Tibial artery (tissue), 4 donors: ENCODE measurements around the gene MYPOP.

Experiments
- DNase-seq, 2 donors: peaks; one replicate each; pipeline ENCODE4 v3.0.0-alpha.2; 2019
- H3K27ac ChIP-seq, 2 donors: fragments of 200-600 bp; sonication (generic) in 1 of 2; 1 replicate in 1 of 2; 2 replicates in 1 of 2; pipeline ENCODE4 v1.5.1; 2018 to 2019; ENCODE audit warnings: mild to moderate bottlenecking in 1 of 2
- H3K27me3 ChIP-seq, 2 donors: fragments of 200-600 bp; sonication (generic) in 1 of 2; one replicate each; pipeline versions ENCODE4 v1.5.1 to v1.6.0; 2016 to 2019
- H3K36me3 ChIP-seq, 3 donors: fragments of 200-600 bp; sonication (generic) in 2 of 3; one replicate each; pipeline ENCODE4 v1.5.1; 2016 to 2019; ENCODE audit warnings: mild to moderate bottlenecking in 2 of 3
- H3K4me1 ChIP-seq, 4 donors: fragments of 200-600 bp; sonication (generic) in 2 of 4; 1 replicate in 3 of 4; 2 replicates in 1 of 4; pipeline ENCODE4 v1.5.1; 2016 to 2019
- H3K4me3 ChIP-seq, 2 donors: fragments of 200-600 bp; sonication (generic) in 1 of 2; 1 replicate in 1 of 2; 2 replicates in 1 of 2; pipeline ENCODE4 v1.5.1; 2018 to 2019; ENCODE audit warnings: mild to moderate bottlenecking in 2 of 2
- H3K9me3 ChIP-seq, 3 donors: fragments of 200-600 bp; sonication (generic) in 1 of 3; one replicate each; pipeline ENCODE4 v1.5.1; 2016 to 2019
- CTCF ChIP-seq, 2 experiments: fragments of 200-600 bp in 1 of 2; fragments of 450-650 bp in 1 of 2; IDR thresholded peaks; one replicate each; pipeline ENCODE4 v1.5.1; 2017 to 2019; ENCODE audit warnings: antibody characterized with exemption in 2 of 2, mild to moderate bottlenecking in 1 of 2, moderate library complexity in 1 of 2
- intact Hi-C: fragments of 100-400 bp; cut with DNase I; formaldehyde crosslinking; loops from one replicate; pipeline ENCODE4 v1.15.0; 2023; ENCODE audit warnings: low total_unique reads

MYPOP gene

GRCh38 chr19:45884682-45885555 is 17.5 kb downstream of the MYPOP start:
- Histone ChIP-seq H3K27ac (peak overlapping the region; percentile 81 to 84), H3K4me1 (peaks cover 3 to 45% (median 38%) of the 10 kb centered on the region in 4 donors), H3K4me3 (peak overlapping the region; percentile 75 to 90), H3K9me3 (no peaks in the 10 kb centered on the region), H3K36me3 (peaks cover 5 to 15% (median 14%) of the 10 kb centered on the region in 3 donors), H3K27me3 (no peaks in the 10 kb centered on the region)
- TF ChIP-seq CTCF (IDR thresholded peaks at IDR 0.05) = no peak
- intact Hi-C loops = loop anchor here (5.0 to 10.0 kb wide), 2 partner anchors 68 to 130 kb away; partner anchors contain the start of gene RSPH6A
- DNase-seq = no peak

GRCh38 chr19:45883881-45884681 is 18.3 kb downstream of the MYPOP start:
- H3K36me3 ChIP-seq = peaks cover 5 to 14% (median 13%) of the 10 kb centered on the region in 3 donors
- peak overlapping the region in 1 of 2 donors; percentile 90 for H3K4me3 ChIP-seq
- no peak overlapping the region for H3K27ac ChIP-seq
- H3K4me1 ChIP-seq = peaks cover 3 to 45% (median 38%) of the 10 kb centered on the region in 4 donors
- intact Hi-C loops = loop anchor here (5.0 to 10.0 kb wide), 2 partner anchors 67 to 131 kb away; partner anchors contain the start of gene RSPH6A
- no peaks in the 10 kb centered on the region for H3K9me3 ChIP-seq
- no peak for TF ChIP-seq CTCF (IDR thresholded peaks at IDR 0.05)
- no peaks in the 10 kb centered on the region for H3K27me3 ChIP-seq
- no peak for DNase-seq

GRCh38 chr19:45883586-45883880 is 18.9 kb downstream of the MYPOP start:
- no peak for DNase-seq
- intact Hi-C loops = loop anchor here (5.0 to 10.0 kb wide), 2 partner anchors 66 to 131 kb away; partner anchors contain the start of gene RSPH6A
- no peaks in the 10 kb centered on the region for H3K27me3 ChIP-seq
- H3K4me3 ChIP-seq = peak overlapping the region in 1 of 2 donors; percentile 90
- H3K27ac ChIP-seq = no peak overlapping the region
- no peaks in the 10 kb centered on the region for H3K9me3 ChIP-seq
- H3K36me3 ChIP-seq = peaks cover 5 to 14% (median 13%) of the 10 kb centered on the region in 3 donors
- peaks cover 3 to 49% (median 38%) of the 10 kb centered on the region in 4 donors for H3K4me1 ChIP-seq
- no peak for TF ChIP-seq CTCF (IDR thresholded peaks at IDR 0.05)

GRCh38 chr19:45882652-45883585 is 19.5 kb downstream of the MYPOP start:
- TF ChIP-seq CTCF (IDR thresholded peaks at IDR 0.05) = peak; percentile 76 to 87
- intact Hi-C loops = loop anchor here (5.0 to 10.0 kb wide), 2 partner anchors 66 to 132 kb away; partner anchors contain the start of gene RSPH6A
- H3K36me3 ChIP-seq = peaks cover 5 to 14% (median 13%) of the 10 kb centered on the region in 3 donors
- no peaks in the 10 kb centered on the region for H3K9me3 ChIP-seq
- no peaks in the 10 kb centered on the region for H3K27me3 ChIP-seq
- H3K4me1 ChIP-seq = peaks cover 3 to 51% (median 38%) of the 10 kb centered on the region in 4 donors
- peak; percentile 78 to 85 for DNase-seq
- peak overlapping the region in 1 of 2 donors; percentile 90 for H3K4me3 ChIP-seq
- H3K27ac ChIP-seq = no peak overlapping the region
